Activated CD8-positive, alpha-beta memory T cell treated with anti-CD3 and anti-CD28 coated beads, Interleukin-2, amount 50 U/mL, for 1 hour (primary cell): ENCODE measurements around the gene HLX.

Source experiments
- DNase-seq: peaks from one replicate; pipeline ENCODE4 v3.0.0-alpha.2; 2020; ENCODE audit errors: extremely low read depth

Gene HLX

DNA sequence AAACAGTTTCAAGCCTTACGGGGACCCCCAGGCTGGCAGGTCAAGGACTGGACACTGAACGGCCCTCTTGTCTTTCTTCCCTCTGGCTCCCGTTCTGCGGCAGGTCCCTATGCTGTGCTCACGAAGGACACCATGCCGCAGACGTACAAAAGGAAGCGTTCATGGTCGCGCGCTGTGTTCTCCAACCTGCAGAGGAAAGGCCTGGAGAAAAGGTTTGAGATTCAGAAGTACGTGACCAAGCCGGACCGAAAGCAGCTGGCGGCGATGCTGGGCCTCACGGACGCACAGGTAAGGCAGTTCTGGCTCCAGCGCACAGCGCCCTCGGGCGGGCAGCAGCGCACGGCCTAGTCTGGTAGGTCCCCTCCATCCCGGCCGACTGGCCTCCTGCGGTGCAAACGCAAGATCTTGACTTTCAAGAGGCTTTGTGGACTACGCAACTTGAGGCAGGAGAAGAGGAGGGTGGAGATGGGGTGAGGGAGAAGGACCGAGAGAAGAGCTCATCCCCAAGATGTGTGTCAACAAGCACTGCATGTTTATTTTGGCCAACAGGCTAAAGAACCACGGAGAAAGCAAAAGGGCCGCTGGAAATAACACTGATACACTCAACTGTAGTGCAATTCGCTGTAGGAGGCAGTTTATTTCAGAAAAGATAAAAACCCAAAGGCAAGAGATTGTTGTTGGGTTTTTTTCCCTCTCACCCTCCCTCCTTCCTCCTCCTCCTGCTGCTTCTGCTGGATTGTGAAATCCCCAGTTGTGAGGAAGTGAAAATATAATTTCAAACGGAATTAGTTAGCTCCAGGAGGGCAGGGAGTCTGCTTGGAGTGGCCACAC, 3.0 kb downstream of the HLX start:
- no peak for DNase-seq

GRCh38 chr1:220884109-220884980, 5.1 kb downstream of the HLX start:
- no peak for DNase-seq

DNA sequence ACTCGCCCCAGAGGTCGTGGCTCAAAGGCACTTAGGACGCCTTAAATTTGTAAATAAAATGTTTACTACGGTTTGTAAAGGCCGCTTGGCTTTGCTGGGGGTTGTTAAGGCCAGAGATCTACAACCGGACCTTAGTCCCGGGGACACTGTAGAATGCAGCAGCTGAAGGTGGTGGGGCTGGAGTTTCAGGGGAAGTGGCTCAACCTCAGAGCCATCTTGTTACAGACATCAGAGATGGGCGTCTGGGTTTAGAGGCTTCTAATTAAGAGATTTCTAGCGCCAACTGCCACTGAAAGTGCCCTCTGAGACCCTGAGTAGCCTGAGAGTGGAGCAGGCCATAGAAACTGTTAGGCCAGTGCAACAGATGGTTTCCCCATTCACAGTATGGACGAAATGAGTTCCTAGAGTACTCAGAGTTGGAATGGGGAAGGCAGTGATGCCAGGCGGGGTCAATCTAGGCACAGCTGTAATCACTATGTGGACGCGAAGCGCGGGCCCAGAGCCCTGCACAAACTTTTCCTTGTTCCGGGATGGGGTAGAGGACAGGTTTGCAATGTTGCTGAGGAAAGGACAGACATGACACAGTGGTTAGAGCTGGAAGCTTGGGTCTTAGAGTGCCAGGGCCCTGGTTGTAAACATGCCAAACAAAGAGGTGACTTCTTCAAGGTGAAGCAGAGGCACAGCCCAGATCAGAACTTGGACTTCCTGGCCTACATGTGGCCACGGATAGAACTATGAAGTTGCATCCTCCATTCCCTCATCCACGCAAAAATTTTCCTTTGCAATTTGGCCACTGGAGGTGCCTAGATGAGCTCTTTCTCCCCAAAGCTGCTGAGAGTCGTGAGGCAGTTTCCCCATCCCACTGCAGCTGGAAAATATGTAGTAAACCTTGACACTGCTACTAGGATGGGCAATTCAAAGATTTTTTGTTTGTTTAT, 6.0 kb downstream of the HLX start:
- DNase-seq, result no peak

- DNase-seq, result no peak
These were observed 6.7 kb downstream of the HLX start for GRCh38 chr1:220885971-220886370.

- DNase-seq, result no peak
These were observed 7.4 kb downstream of the HLX start for GRCh38 chr1:220886470-220887201.

DNA sequence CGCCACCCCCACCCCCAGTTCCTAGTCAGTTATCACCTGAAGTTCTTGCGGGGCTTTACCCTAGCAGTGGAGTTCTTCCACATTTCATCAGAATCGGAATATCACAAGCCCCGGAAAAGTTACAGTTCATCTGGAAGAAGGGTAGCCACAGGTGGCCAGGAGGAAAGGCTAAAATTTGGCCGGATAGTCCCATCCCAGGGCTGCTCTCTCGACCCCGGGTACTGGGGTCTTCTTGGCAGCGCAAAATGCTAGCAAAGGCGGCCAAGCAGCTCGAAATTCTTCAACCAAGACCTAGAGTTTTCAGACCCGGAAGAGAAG, 7.9 kb downstream of the HLX start:
- no peak for DNase-seq

GRCh38 chr1:220887520-220888416, 8.5 kb downstream of the HLX start:
- DNase-seq, result no peak

DNA sequence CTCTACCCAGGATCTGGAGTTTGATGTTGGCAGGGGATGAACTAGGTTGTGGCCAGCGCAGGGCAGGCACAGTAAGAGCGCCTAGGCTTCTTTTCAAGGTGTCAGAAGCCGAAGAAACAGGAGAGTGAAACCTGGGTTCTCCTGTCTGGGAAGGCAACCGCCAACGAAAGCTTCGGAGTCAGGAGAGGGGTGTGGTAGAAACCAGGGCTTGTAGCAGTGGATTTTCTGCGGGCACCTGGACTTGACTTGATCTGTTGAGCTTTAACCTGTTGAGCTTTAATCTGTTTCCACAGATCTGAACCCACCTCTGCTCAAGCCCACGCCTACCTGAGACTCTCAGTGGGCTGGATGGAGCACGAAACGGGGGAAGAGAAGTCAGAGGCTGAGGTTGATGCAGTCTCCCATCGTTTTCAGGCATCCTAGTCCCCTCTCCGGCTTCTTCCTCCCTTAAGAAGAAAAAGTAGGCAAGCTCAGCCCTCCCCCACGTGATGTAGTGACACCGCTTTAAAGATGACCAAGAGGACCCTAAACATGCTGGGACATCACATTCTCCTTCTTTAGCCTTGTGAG, 9.3 kb downstream of the HLX start:
- DNase-seq, result no peak

- DNase-seq, result no peak
These were observed 10.1 kb downstream of the HLX start for GRCh38 chr1:220889333-220889732.

- DNase-seq, result no peak
These were observed 10.6 kb downstream of the HLX start for GRCh38 chr1:220889848-220890287.

DNA sequence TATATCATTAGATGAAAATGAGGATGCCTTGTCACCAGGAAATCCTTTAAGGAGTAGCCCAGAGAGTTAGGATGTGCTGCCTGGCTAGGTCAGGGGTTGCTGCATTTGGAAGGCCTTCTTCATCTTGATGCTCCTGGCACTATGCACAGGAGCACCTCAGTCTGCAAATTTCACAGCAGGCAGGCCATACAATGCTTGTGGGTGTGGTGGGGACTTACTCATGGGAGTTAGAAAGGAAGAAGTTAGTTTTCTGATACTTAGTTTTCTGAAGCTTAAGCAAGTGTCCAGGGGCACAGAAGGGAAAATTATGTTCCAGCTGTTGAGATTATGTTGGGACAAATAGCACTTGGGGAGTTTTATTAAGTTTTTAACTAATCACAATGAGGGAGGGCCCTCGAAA, 11.4 kb downstream of the HLX start:
- DNase-seq, result no peak

GRCh38 chr1:220891224-220892085, 12.2 kb downstream of the HLX start:
- no peak for DNase-seq

DNA sequence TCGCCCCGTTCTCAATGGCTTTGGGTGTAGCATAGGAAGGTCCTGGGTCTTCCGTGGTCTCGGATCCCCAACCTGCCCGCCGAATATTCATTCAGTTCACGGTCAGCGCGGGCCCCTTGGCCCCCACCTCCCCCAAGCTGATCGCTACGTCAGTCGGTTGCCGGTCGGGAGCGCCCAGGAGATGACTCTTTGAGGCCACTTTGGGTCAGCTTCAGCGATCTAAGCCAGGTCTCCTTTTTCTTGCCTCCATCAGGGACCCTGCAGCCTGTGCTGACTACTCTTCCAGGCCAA, 12.8 kb downstream of the HLX start:
- no peak for DNase-seq

GRCh38 chr1:220892997-220893700, 13.9 kb downstream of the HLX start:
- no peak for DNase-seq

DNA sequence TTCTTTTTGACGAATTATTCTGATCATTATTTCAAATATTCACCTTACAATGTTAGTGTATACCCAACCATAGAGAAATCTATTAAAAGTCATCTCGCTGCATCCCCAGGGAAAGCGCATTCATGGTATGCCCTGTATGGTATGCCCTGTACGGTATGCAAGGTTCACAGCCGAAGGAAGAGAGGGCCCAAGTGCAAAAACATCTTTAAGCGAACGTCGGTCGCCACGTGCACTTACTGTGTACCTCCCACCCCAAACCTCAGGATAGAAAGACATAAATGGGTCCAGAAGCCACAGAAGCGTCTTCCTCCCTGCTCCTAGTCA, 14.4 kb downstream of the HLX start:
- DNase-seq, result no peak

- DNase-seq, result no peak
These were observed 15.0 kb downstream of the HLX start for GRCh38 chr1:220894025-220894923.

DNA sequence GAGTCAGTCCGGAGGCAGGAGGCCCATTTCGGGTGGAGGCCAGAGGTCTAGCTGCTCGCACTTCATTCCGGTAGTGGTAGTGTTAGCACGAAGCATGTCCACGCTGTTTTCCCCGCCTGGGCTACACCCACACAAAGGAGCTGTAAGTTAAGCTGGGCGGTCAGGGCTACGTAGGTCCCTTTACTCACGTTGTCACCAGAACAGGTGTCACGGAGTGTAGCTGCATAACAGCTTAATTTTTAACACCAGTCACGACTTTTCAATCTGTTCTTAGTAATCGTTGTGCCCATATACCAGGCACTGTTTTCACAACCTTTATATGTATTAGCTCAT, 15.6 kb downstream of the HLX start:
- DNase-seq, result no peak
